Measurements from ENCODE around the gene RAB8B. TPM values are rescaled to one million over a fixed set of nuclear protein-coding genes. Genes with fewer than 3 reads are reported as not detected.

The RAB8B gene
- total RNA-seq, 1 experiment from 2014 or later: 33.8 TPM

GRCh38 chr15:63197626-63198025 is 8.2 kb downstream of the RAB8B start:
- no peak overlapping the region for H2AFZ ChIP-seq (ENCODE audit: low read length)
- no CpG with 5 or more reads among the region's 1 CpG for WGBS (ENCODE audit: extremely low coverage, insufficient read length, low lambda C conversion rate)
- Mint-ChIP-seq H3K27ac (peak overlapping the region in 2 of 3 experiments; percentile 56 to 76; a peak in 3 of 7 replicates), H3K4me3 (peak overlapping the region in 1 of 2 experiments; percentile 31; a peak in 1 of 5 replicates), H3K4me1 (peaks cover 49 to 62% of the 10 kb centered on the region in 2 experiments), H3K9me3 (no peaks in the 10 kb centered on the region), H3K27me3 (ENCODE audit: low read depth) (no peaks in the 10 kb centered on the region), H3K36me3 (ENCODE audit: insufficient read depth in 1 of 3, low read depth in 3 of 3) (peaks cover 0 to 6% (median 1%) of the 10 kb centered on the region in 3 experiments; a peak in 2 of 7 replicates)
- H2BK120ac ChIP-seq (ENCODE audit: low read depth, low read length, poor library complexity, severe bottlenecking): no peak overlapping the region
- no peaks in the 10 kb centered on the region for H3K27me3 ChIP-seq (ENCODE audit: insufficient read depth, low read length)
- no peak overlapping the region for H3K9ac ChIP-seq (ENCODE audit: extremely low read depth, insufficient read length, low read length)
- no peak overlapping the region for H2BK15ac ChIP-seq (ENCODE audit: low read depth, low read length)
- no peak overlapping the region for H4K8ac ChIP-seq (replicated peaks; ENCODE audit: insufficient read length, low read depth, low read length)
- H3K9me3 ChIP-seq (ENCODE audit: control insufficient read depth, low read depth, low read length): no peaks in the 10 kb centered on the region
- H3K14ac ChIP-seq (ENCODE audit: insufficient read depth, low read length): no peak overlapping the region
- H4K91ac ChIP-seq (ENCODE audit: insufficient read length, low read depth, low read length): no peak overlapping the region
- H2AK5ac ChIP-seq (ENCODE audit: insufficient read length, low read length): no peak overlapping the region
- no peak overlapping the region for H3K4ac ChIP-seq (ENCODE audit: low read depth, low read length)
- H3K4me2 ChIP-seq (ENCODE audit: insufficient read depth, insufficient read length, low read length): no peak overlapping the region
- no peak overlapping the region for H3K18ac ChIP-seq (ENCODE audit: insufficient read length, low read depth, low read length)
- DNase-seq: no peak
- TF ChIP-seq CTCF (conservative IDR thresholded peaks at IDR 0.05): no peak
- no peaks in the 10 kb centered on the region for H3K23me2 ChIP-seq (ENCODE audit: insufficient read length, low read depth, low read length, poor library complexity, severe bottlenecking)
- no peak overlapping the region for H3K27ac ChIP-seq (ENCODE audit: insufficient read length, low read depth, low read length)
- H2BK12ac ChIP-seq (ENCODE audit: insufficient read length, low read depth, low read length): no peak overlapping the region
- H3K4me1 ChIP-seq (ENCODE audit: insufficient read depth, low read length): peaks cover 11% of the 10 kb centered on the region; the same call in 1 of the 2 replicates
- H3K79me2 ChIP-seq (ENCODE audit: insufficient read depth, low read length): peaks cover 3% of the 10 kb centered on the region; the same call in 1 of the 2 replicates
- H2BK5ac ChIP-seq (ENCODE audit: insufficient read length, low read length): no peak overlapping the region
- H3T11ph ChIP-seq (ENCODE audit: low read length): no peak overlapping the region
- H3K56ac ChIP-seq (ENCODE audit: insufficient read length, low read depth, low read length): no peak overlapping the region
- no peak overlapping the region for H2BK20ac ChIP-seq (ENCODE audit: low read depth, low read length, poor library complexity, severe bottlenecking)
- H3K23ac ChIP-seq (ENCODE audit: insufficient read length, low read depth, low read length): no peak overlapping the region
- no peaks in the 10 kb centered on the region for H3K79me1 ChIP-seq (ENCODE audit: insufficient read depth, low read depth, low read length, poor library complexity, severe bottlenecking)
- H4K5ac ChIP-seq (ENCODE audit: insufficient read length, low read depth, low read length): no peak overlapping the region
- H4K20me1 ChIP-seq (ENCODE audit: control insufficient read depth, insufficient read depth, insufficient read length): no peaks in the 10 kb centered on the region

Data from H9 (cell line).